GM21390 (cell line): Measurements from ENCODE around the gene IL22.
"Not testable (repeated sequence)": the region's sequence is repeated elsewhere in the genome, so short reads cannot be mapped to it uniquely, and the experiment has no call there.

Source experiments
- ATAC-seq: cut with Tn5 transposase; IDR thresholded peaks from one replicate; pipeline ENCODE4 v1.9.1; 2021; ENCODE audit not compliant: unreplicated experiment

IL22 gene

DNA sequence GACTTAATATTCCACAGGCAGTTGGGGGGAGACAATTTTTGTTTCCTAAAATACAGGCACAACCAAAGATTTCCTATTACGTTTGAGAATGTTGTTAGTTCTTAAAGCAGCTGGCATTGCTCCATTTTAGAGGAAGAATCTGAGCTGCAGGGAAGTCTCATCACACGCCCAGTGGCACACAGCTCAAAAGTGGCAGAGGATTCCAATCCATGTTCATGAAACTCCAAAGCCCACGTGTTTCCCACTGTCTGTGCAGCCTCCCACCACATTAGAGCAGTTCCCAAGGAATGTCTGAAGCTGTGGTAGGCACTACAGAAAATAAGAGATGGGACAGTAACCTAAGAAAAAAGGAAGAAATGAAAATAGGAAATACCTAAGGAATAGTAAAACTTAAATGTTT is 21.7 kb downstream of the IL22 start:
- no peak for ATAC-seq

DNA sequence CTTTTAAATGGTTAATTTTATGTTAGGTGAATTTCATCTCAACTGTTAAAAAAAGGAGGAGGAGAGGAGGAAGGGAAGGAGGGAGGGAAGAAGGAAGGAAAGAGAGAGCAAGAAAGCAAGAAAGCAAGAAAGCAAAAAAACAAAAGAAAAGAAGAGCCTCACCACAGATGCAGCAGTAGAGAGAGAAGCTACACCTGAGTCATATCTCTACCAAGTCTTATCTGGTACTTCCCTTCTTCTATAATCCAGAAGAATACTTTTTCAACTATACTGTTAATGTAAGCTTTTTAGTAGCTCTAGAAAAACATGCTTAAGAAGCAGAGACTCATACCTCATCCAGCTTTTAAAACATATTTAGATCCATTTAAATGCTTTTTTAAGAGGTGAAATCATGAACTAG is 22.2 kb downstream of the IL22 start:
- ATAC-seq, result peak; percentile 55

DNA sequence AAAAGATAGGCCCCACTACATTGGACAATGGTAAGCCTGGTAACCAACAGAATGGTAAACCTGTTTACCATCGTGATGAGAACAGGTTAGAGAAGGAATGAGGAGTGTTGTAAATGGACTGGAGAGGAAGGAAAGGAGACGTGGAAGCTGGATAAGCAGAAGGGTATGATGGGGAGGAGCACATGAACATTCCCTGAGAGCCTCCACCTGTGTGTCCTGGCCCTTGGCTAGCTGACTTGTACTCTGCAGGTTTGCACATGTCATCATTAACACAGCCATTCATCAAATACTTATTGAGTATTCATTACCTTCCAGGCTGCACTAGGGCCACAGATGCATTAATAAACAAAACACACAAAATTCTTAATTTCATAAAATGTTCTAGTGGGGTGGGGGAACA is 23.4 kb downstream of the IL22 start:
- no peak for ATAC-seq

DNA sequence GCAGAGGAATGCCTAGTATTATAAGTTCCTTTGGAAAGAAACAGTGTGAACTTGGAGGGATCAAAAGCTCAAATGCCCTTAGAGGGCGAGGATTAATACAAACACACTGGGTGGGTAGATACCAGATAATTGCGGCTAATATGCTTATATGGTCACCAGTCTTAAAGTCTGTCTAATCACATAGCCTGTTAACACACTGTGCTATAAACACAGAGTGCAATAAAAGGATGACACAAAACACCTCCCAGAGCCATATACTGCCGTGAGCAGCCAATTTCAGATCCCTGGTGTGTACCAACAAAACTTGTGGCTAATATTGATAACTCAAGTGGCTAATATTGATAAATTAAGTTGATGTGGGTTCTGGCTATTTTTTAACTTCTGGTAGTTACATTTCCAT is 26.0 kb downstream of the IL22 start:
- no peak for ATAC-seq

DNA sequence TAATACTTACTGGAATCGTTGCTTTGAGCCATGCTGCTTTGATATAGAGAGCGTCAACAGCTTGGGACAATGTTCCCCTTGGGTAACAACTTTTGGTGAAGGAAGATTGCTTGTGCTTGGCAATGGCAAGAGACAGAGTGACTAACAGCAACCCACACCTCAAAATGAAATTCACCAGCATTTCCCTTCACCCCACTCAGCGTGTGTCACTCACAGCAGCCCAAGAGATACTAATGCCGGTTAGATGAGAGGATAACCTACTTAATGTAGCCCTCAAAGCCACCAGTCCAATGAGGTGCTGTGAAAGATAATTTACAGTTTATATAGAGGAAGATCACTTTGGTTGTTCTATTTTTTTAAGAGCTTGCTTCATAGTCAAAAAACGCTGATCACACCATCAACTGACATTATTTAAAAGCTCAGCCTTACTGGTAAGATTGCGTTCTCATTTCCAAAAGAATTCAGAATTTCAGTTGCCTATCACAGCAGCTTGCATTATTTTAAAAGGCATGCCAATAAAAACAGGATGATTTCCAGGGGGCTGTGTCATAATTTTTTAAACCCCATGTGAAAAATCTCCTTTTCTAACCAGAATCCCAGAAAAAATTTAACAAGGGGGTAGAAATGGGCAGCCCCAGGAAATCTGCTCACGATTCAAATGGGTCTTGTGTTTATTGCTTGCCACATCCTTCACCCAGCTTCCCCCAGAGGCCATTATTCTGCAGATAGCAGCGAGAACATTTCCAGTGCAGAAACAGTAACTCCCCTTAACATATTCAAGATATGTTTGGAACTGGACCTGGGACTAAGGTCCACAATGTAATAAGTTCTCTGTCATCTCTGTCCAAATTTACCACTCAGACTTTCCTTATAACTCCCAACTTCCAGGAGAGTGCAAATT is 27.6 kb downstream of the IL22 start, which contains the start of gene IL26:
IL26 (minus strand) TSS at position 235 of the 901 bp plus-strand sequence; CDS start at position 181, 54 bp downstream.
- ATAC-seq, result no peak

DNA sequence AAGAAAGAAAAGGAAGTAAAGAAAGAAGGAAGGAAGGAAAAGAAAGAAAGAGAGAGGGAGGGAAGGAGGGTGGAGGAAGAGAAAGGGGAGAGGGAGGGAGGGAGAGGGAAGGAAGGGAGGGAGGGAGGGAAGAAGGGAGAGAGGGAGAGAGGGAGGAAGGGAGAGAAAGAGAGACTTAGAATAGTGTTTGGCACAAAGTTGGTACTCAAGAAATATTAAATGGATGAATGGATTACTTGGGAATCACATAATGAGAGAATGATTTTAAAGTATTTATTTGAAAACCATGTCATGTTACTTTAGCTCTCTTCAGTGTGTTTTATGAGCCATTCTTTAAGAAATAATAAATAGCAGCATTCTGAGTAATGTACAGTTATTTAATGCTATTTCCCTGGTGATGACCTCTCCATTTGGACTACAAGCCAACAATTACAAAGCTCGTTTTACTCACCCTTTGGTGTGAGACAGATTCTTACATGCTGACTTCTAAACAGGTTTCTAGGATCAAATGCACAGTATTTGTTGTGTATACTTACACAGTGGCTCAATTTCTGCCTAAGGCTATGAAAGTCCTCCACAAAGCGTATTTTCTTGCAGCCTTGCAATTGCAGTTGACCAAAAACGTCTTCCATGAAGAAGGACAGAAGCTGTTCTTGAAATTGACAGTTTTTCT is 28.7 kb downstream of the IL22 start:
- ATAC-seq, result no peak

DNA sequence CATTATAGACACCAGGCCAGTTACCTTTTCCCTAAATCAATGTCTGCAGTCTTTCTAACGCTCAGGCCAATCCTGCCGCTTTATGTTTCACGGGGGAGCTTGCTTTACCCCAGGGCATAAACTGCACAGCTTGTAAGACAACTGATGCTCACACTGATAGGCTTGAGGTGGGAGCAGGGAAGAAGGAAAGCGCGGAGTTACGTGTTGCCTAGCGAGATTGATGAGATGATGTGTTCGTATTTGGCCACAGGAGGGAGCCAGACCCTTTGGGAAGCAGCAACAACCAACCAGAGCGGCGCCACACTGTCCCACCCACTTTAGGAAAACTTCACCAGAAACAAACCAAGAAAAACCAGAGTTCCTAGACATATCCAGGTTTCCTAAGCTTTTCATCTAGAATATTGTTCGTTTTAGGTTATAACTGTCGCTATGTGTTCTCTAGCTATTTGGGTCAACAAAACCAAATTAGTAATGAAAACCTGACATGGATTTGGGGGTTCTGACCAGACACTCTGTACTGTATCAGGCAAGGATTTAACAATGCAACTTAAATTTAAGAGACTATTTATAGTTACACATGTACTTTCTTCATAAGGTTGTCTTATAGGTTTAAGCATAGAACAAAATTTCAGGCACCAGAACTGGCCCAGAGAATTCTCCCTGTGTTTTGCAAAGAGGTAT is 30.2 kb downstream of the IL22 start:
- ATAC-seq, result peak; percentile 94

DNA sequence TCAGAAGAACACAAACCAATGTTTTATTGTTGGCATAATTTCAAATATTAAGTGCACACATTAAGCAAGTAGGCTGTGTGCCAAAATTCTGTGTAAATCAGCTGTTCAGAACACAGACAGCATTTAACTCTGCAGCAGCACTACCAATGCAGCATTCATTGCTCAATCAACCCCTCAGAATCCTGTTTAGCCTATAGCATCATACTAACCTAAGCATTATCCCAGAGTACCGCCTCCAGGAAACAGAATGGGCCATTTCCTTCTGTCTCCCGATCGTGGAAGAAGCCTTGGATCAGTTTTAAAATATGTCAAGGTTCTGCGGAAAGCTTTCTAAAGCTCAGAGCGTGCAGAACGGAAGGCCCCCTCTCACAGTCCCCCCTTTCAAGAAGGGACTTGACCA is 31.1 kb downstream of the IL22 start:
- no peak for ATAC-seq

DNA sequence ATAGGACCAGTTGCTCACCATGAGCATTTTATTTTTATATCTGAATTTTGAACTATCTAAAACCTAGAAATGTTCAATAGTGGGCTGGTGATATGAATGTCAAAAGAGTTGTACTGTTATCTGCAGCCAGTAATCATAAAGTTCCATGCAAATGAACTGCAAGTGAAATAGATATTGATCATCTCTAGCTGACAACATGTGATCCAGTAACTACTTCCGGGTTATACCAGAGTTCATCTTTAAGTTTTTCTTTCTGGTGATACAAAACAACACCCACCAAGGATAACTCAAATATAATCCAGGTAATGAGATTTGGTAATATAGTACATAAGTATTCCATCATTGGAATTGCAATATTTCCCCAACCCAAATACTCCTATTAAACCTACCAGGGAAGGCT is 31.9 kb downstream of the IL22 start:
- no peak for ATAC-seq

DNA sequence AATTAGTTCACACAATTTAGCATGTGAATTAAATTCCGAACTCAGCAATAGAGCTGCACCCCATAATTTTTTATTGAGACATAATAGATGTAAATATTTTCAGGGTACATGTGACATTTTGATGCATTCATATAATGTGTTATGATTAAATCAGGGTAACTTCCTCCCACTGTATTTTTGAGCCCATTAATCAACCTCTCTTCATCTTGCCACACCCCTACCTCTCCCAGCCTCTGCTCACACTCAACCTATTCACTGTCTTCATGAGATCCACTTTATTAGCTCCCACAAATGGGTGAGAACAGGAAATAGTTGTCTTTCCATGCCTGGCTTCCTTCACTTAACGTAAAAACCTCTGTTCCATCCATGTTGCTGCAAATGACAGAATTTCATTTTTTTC is 42.5 kb downstream of the IL22 start:
- ATAC-seq, result no peak

DNA sequence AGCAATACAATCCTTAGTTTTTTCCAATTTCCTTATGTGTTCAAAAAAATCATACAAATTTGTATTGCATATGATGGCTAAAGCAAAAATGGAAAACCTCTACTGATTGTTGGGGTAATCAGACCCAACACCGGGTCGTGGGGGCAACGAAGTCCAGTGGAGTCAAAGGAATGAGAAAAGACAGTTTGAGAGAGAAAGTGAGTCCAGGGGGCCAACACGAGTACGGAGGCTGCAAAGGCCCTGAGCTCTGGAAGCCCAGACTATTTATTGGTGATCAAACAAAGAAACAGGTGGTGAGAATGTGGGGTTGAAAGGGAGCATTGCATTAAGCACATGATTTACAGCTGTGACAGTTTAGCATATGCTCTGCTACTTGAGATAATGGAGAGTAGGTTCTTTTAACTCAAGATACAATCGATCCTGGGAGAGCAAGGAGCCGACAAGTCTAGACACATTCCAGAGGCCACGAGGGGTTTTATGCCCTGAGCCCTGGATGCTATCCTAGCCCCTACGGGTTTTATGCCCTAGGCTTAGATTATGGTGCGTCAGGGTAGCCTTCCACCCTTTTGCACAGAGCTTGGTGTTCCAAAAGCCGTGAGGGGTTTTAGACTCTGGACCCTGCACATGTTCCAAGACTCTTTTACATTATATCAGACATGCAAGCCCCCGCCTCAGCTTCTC is 44.2 kb downstream of the IL22 start:
- not testable (repeated sequence) for ATAC-seq

DNA sequence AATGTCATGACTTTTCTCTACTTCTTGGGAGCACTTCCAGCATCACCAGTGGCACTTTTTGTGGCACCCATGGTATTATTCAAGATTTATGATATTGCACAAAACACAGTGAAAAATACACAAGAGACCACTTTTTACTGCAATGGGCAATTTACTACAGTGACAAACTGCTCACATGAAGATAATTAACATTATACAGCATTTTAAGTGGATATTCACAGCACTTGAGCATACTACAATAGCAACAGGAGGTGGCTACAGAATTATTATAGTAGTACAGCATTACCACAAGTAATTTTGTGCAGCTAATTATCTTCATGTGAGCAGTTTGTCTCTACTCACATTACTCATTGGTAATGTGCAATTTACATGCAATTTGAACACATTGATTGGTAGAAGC is 46.1 kb downstream of the IL22 start:
- ATAC-seq, result no peak

DNA sequence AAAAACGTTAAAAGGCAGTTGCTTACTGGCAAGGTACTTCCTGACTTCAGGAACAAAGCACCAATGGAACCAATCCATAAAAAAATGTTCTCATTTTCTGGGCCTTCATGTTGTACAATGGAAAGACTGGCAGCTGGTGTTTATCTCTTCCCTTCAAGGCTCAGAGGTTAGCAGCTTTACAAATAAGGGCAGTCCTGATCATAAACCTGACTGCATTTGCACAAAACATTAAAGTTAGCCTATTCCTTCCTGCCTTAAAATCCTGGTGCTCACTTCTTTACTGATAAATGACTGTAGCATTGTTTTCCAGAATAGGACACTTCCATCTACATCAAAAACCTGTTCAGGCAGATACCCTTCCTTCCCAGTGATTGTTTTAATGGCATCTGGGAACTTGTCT is 47.0 kb downstream of the IL22 start:
- ATAC-seq, result no peak

DNA sequence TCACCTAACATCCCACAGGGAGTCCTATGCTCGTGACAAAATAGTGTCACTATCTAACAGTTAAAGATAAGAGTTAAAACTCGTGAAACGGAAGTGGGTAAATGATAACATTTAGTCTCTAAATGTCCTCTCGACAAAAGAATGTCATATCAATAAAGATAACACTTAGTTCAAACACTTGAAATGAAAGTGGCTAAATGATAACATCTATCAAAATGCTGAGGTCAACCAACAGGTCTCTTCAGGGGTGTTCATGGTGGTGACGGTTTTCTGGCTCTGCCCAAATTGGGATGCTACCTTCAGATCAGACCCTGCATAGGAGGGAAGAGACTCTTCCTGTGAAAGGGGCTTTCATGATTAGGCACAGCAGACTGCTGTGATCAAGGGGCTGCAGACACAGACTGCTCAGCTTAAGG is 49.9 kb downstream of the IL22 start:
- ATAC-seq, result no peak

DNA sequence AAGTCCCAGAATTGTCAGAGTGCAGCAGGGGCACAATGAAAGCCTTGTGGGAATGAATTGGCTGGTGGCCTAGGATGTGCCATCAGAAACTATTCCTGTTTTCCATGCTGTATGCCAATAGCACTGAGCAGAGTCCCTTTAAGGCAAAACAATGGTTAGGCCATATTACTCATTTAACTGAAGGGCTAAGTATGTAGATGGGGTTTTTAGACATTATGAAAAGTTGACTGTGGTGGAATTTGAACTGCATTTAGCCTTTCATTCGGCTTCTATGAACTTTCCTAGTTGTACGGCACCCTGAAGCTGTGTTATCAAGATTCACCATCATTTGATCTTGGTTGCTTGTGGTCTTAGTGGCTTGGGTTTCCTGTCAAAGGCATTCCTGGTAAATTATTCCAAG is 52.5 kb downstream of the IL22 start:
- ATAC-seq, result no peak

DNA sequence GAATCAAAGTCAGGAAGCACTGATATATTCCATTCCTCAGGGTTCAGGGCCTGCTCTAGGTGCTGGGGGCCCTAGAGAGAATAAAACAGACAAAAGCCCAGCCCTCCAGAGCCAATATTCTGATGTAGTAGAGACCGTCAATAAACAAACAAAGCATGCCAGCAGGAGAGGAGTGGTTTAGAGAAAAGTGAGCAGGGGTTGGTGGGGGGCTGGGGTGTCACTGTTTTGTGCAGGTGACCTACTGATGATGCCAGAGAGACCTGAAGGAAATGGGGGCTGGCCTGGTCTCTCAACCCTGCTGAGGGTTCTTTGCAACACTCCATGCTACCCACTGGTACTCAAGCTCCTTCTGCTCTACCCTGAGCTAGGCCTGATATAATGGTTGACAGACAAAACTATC is 54.3 kb downstream of the IL22 start:
- no peak for ATAC-seq

DNA sequence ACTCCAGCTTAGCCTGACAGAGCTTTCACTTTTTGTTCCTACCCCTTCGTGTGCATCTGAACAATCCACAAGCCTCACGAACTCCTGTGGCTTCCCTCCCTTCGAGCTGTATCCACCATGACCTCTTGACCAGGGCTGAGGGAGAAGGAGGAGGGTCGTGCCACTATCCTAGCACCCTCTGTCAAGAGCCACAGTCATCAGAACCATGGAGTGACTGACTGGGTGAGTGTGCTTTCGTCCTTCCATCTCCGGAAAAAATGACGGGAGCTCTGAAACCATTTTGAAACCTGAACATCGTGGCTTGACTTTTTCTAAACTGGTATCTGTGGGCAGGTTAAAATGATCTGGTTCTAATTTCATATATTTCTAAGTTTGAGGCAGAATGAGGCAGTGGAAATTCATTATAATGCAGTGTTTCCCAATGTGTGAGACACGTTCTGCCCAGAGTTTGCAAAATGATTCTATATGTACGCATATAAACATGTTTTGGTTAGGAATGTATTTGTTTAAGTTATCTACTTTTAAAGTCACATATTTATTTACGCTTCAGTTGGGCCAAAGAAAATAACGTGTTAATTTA is 54.8 kb downstream of the IL22 start:
- no peak for ATAC-seq
